TTC549 (cell line): ENCODE results near the gene TPGS2.

Experiments used
- FAIRE-seq: peaks from 2 replicates; lab custom pipeline; 2012; peaks lifted over from hg19 to GRCh38; lab: Jason Lieb, UNC

The TPGS2 gene

DNA sequence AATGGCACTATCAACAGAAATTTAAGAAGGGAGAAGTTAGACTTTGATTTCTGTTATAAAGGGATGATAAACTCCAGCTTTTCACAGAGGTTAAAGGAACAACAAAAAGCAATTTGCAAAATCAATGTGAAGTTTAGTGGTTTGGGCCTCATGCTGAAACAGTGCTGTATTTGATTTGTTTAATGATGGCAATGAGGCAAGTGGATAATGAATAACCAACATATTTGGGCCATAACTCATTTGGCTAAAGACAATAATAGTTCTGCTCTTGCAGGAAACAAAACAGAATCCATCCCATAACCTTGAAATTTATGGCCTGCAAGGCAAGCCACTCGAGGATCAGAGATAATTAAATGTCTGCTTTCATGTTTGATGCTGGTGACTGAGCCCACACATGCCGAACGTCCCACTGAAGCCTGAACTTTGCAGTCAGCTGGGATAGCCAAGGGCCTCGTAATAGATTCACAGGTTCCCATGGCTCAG, 56.5 kb downstream of the TPGS2 start:
- no peak for FAIRE-seq

DNA sequence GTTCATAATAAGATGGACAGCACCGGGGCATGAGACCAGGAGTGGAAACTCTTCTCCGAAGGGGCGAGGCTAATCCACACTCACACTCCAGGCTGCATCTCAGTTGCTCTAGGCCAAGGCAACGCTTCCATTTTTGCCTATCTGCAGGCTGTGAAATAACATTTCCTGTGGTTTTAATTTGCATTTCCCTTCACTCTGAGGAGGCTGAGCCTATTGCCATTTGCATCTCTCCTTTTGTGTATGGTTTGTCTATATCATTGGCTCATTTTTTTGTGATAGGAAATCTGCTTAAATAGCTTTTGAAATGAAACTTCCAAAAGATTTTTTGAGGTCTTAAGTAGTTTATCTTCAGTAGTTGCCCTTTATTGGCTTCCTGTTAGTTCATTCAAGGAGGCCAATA, 57.6 kb downstream of the TPGS2 start:
- FAIRE-seq, result no peak

DNA sequence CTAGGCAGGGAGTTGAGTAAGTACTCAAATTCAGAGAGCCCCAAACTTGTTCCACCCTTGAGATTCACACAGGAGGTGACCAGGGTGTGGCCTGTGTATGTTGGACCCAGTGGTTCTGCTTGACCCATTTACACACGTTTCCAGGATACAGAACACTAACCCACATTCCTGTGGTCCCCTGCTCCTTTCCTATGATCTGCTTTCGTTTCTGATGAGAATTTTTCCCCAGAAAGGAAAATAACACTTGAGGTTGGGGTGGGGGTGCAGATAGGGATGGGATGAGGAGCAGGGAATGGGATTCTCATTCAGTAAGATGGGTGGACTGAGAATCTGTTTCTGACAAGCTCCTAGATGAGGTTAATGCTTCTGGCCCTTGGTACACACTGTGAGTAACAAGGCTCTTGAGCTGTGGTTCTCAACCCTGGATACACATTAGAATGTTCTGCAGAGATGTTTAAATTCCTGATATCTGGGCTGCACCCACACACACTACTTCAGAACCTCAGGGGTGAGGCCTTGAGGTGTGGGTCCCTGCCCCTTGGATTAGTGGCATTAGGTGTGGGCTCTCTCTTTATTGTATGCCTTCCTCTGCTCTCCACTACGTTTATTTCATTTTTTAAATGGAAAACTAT, 58.4 kb downstream of the TPGS2 start:
- FAIRE-seq, result no peak

DNA sequence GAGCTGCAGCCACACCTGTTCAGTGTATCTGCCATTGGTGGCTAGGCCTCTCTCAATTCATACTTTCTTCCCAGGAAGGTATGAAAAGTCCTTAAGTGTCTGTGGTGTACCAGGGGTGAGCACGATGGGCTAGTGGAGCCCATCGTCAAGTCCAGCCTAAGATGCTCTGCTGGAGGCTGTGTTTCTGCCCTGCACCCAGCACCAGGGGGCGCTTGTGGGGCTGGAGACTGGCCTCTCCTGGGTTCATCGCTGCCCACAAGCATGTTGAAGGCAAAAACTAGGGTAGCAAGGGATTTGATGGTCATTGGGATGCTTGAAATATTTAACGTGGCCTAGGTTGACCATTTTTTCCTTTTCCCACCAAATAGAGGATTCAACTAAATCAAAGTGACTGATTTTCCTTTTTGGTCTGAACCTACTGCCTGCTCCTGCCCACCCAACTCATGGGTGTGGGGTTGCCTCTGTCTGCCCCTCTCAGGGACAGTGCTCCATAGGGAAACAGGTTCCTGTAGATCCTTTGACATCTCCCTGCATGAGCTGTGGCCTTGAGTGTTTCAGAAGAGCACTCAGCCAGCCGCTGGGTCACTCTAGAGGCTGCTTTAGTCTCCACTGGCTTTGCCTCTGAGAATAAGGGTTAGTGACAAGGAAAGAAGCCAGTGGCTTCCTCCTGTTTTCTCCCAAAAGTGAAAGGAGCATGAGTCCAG, 59.0 kb downstream of the TPGS2 start:
- FAIRE-seq, result no peak

DNA sequence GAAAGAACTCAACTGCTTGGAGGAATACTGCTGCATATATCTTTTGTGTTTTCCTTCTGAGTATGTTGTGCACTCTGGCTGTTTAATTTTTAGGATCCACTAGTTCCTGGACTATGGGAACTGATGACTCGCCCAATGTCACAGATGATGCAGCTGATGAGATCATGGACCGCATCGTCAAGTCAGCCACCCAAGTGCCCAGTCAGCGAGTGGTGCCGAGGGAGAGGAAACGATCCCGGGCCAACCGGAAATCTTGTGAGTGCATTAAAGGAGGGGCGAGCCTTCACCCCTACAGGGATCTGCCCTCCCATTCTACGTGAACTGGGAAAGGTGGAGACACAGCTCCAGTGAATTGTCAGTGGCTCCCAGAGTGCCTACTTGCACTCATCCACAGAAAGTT, 59.6 kb downstream of the TPGS2 start:
- no peak for FAIRE-seq

DNA sequence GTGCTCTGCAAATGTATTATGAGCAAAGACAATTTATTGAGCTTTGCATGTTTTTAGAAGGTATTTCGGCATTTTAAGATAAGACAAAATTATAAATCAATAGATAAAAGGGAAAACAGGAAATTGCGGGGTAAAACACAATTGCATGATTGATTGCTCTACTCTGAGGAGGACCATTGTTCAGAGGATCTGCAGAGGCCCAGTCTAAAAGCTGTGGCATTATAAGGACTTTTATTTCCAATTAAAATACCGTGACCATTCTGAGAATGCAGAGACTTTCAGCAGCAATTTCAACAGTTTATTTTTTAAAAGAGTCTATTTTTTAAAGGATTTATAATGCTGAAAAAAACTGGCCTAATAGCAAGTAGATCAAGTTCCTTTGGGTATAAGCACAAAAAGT, 62.0 kb downstream of the TPGS2 start:
- FAIRE-seq, result no peak

DNA sequence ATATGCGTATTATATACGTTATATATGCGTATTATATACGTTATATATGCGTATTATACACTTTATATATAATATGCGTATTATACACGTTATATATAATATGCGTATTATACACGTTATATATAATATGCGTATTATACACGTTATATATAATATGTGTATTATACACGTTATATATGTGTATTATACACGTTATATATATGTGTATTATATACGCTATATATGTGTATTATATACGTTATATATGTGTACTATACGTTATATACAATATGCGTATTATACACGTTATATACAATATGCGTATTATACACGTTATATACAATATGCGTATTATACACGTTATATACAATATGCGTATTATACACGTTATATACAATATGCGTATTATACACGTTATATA, 65.8 kb downstream of the TPGS2 start:
- FAIRE-seq, result peak; percentile 92

DNA sequence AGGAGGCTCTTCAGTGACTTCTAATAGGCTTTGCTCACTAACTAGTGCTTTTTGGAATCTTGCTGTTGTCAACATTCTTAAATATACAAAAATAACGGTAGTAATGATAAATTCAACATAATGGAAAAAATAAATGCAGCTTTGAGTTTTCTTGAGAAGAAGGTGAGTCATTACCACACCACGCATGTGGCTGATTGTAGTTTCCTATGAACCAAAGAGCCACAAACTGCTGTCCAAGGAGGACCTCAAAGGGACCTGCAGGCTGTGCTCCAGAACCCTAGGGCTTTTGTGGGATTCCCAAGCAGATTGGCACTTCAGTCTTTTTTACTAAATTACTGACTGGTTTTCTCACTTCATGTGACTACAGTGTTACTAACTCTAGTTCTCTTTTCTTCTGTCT, 66.7 kb downstream of the TPGS2 start:
- FAIRE-seq, result no peak

DNA sequence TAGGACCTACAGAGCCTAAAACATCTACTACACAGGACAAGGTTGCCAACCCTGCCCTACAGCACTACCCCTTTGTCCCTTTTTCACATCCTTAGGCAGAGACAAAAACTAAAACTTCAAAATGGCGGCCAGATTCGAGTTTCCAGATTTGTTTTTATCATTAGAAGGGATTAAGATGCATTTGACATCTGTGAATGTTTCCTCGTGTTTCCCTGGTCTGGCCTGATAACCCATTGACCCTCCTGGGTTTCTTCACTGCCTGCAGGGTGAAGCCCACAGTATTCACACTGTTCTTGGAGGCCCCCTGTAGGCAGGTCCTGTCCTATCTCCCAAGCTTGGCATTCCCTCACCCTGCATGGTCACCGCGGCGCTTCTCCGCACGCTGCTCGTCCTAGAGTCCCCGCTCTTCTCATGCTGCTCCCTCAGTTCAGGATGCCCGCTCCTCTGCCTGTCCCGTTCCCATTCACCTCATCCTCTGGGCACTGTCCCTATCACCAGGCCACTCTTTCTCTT, 67.6 kb downstream of the TPGS2 start:
- no peak for FAIRE-seq

DNA sequence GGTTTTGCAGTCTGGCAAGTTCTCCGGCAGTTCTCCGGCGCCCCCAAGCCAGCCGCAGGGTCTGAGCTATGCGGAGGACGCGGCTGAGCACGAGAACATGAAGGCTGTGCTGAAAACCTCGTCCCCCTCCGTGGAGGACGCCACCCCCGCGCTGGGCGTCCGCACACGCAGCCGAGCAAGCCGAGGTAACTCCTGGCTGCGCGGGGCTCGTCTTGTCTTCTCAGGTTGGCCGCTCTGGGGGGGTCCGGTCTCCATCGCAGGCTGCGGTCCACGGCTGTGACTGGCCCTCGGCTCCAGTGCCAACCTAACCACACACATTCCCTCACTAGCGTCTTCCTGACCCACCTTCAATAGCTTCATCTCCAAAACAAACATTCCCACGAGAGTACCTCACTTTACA, 68.2 kb downstream of the TPGS2 start:
- FAIRE-seq, result no peak

DNA sequence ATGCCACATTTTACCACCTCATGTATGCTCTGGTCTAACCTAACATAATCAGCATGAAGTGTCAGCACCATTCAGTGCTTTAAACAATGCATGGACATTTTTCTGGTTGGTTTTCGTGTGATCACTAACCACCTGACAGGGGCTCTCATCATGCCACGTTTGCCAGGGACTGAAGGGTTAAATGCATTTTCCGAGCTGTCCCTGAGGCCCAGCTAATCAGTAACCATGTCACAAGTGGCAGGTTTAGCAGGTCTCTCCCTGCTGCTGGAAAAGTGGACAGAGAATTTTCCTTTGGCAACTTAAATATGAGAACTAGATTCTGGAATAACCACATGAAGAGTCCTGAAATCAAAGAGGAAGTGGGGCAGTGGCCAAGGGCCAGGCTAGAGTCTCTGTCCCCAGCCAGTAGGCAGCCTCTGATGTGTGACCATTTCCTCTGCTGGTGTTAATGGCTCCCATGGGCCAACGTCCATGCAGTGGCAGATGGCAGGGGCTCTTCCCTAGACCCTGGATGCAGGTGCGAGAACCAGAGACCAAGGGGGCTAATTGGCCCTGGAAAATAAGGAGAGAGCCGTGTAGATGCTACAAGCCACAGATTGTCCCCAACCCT, 69.5 kb downstream of the TPGS2 start:
- no peak for FAIRE-seq

DNA sequence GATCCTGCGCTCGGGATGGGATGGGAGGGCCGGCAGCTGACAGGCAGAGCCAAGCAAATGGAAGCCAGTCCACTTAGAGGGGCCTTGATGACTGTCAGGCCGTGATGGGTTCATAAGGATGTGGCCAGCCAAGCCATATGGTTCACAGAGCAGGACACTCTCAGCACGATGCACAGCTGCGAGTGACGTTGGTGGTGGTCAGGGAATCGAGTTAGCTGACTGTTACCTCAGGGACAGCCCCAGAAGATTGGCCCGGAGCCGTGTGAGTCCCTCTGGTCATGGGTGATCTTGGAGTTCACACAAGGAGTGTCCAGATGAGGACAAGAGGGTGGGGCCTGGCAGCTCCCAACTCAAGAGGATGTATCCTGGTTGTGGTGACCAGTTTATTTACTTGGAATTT, 70.2 kb downstream of the TPGS2 start:
- FAIRE-seq, result no peak

DNA sequence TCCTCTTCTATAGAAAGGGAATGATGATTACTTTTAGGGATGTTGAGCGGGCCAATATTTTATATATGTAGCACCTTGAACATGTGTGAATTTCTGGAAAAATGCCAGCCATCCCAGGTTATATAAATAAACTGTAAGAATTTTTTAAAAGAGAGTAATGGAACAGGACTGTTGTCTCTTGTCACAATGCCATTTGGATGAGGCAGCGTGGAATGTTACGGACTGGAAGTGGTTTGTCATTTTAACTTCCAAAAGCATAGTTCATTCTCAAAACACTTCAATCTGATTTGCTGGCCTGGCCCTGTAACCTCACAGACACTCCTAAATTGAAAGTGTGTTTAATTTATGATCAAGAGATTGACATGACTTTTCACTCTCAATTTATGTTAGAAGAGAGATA, 70.8 kb downstream of the TPGS2 start:
- no peak for FAIRE-seq

DNA sequence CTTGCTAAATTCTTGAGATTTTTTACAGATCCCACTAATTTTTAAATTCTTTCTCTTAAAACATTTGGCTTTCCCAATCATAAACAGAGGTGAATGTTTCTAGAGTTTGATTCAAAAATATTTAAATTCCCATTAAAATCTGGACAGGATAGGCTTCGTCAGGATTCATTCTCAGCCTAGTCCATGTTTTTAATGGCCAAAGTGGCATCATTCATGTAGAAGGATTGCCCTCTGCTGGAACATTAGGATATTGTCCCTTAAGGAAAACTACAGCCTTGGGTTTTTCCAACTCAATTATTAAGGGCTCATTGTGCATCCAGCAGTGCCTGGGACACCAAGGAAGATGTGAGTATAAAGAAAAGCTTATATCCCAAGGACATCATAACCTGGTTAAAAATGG, 71.7 kb downstream of the TPGS2 start:
- FAIRE-seq, result peak; percentile 87

DNA sequence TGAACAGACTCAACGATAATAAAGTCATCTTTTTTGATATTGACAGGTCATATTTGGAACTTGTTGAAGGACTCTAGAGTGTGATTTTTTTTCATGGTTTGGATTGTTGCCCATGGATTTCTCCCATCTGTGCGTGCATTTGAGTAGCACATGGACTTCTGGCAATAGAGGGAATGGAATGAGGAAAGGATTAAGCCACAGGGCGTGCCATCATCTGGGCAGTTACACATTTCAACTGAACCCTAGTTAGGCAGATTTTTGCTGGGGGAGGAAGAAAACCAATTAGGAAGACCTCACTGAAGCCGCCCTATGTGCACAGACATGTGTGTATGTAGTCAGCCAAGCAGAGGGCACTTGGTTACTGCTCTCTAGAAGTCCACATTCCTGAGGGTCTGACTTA, 72.6 kb downstream of the TPGS2 start:
- no peak for FAIRE-seq

DNA sequence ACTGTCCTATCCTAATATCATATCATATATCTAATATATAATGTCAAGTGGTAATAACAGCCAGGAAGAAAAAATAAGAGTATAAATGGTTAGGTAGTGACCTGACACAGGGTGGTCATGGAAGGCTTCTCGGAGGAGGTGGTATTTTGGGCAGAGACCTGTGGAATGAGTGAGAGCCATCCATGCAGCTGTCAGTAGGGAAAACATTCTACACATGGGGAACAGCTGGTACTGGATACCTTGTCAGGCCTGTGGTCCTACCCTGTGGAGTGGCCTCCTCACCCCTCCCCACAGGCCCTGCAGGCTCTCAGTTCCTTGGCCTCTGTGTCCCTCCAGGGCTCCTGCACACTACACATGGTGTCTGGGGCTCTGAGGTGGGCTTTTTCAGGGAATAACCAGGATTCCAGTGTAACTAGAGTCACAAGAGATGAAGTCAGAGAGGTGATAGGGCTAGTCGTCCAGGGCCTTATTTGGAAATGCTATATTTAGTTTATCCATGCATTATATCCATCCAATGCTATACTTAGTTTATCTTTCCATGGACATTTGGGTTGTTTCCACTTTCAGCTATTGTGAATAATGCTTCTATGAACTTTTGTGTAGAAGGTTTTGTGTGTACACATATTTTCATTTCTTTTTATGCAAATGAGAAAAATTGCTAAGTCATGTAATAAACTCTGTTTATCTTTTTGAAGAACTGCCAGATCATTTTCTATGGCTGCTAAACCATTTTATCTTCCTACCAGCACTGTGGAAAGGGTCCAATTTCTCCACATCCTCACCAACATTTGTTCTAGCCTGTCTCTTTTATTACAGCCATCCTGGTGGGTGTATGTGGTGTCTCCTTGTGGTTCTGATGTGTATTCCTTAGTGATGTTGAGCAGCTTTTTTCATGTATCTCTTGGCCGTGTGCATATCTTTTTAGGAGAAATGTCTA, 75.6 kb downstream of the TPGS2 start:
- no peak for FAIRE-seq

DNA sequence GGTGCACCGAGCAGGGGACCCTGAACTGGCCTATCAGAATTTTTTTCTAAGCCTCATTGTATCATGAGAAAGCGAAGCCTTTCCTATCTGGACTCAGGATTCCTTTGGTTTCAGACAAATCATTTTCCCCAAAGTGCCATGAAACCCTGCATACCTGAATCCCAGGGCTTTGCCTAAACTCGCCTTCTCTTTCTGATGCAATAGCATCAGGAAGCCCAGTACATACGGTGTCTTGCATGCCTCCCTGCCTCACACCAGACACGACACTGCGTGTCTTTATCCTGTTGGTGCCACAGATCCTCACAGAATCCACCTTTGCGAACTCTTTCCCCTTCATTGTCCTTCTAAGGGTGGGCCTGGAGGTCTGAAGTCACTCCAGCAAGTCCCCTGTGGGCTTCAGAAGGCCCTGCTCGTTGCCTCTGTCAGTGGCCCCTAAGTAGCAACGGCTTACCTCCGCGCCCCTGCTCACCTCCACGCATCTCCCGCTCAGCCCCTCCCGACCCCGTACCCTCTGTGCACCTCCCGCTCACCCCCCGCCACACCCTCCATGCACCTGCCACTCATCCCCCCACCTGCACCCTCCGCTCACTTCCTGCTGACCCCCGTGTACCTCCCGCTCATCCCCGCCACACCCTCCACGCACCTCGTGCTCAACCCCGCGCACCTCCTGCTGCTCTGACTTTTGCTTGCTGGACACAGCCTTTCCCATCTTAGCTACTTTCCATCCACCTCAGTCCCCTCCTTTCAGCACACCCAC, 83.4 kb downstream of the TPGS2 start:
- no peak for FAIRE-seq

DNA sequence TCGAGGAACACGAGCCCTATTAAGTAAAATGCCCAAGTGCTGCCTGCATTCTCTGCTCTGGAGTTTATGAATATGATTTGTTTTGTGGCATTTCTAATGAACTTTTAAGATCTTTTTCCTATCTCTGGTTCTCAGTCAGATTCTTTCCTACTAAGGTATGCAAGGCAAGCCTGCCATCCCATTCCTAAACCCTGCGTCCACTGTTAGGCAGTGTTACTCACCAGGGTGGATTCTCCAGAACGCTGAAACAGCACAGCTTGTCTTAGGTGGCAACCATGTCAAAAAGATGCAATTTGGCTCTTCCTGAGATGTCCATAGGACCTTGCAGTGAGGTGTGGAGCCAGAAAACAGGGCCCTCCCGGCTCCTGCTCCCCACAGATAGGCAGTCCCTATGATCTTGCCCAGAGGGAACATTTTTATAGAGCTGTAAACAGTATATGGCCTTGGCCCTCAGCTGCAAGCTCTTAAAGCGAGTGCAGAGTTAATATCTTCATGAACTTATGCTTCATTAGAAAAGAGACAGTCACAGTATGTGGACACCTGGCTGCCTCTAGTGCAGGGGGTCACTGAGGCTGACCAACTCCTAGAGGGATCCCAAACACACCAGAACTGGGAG, 84.4 kb downstream of the TPGS2 start:
- no peak for FAIRE-seq
